ENCODE results near the gene CABP1. TPM values are rescaled to one million over a fixed set of nuclear protein-coding genes. Genes with fewer than 3 reads are reported as not detected.

Gene CABP1
- total and polyA plus RNA-seq, 2 of the 13 experiments (the other 11 are each of a cell fraction or from before 2014, with no cell fraction given) = not detected

DNA sequence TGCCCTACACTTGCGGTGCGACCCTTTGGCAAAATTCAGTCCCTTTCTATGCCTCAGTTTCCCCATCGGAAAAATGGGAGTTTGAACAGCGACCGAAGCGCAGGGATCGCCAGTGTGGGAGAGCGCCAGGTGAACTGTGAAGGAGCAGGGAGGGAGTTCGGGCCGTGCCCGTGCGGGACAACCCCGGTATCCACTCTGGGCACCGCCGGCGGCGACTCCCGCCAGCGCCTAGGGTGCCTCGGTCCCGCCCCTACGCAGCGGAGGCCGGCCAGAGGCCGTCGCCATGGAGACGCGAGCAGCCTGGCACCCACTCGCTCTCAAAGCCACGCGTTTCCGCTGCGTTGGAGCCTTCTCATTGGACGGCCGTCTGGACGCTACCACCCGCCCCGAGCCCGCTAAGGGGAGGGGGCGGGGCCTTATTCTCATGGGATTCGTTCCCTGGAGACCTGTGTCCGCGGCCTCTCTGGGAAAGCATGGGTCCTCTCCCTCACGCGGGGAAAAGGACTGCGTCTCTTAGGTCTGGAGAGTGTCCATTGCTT is 45.8 kb downstream of the CABP1 start (continued):
- TF ChIP-seq, protein P1, sequence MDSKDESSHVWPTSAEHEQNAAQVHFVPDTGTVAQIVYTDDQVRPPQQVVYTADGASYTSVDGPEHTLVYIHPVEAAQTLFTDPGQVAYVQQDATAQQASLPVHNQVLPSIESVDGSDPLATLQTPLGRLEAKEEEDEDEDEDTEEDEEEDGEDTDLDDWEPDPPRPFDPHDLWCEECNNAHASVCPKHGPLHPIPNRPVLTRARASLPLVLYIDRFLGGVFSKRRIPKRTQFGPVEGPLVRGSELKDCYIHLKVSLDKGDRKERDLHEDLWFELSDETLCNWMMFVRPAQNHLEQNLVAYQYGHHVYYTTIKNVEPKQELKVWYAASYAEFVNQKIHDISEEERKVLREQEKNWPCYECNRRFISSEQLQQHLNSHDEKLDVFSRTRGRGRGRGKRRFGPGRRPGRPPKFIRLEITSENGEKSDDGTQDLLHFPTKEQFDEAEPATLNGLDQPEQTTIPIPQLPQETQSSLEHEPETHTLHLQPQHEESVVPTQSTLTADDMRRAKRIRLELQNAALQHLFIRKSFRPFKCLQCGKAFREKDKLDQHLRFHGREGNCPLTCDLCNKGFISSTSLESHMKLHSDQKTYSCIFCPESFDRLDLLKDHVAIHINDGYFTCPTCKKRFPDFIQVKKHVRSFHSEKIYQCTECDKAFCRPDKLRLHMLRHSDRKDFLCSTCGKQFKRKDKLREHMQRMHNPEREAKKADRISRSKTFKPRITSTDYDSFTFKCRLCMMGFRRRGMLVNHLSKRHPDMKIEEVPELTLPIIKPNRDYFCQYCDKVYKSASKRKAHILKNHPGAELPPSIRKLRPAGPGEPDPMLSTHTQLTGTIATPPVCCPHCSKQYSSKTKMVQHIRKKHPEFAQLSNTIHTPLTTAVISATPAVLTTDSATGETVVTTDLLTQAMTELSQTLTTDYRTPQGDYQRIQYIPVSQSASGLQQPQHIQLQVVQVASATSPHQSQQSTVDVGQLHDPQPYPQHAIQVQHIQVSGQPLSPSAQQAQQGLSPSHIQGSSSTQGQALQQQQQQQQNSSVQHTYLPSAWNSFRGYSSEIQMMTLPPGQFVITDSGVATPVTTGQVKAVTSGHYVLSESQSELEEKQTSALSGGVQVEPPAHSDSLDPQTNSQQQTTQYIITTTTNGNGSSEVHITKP (CRISPR knock-in tag; IDR thresholded peaks at IDR 0.05; ENCODE audit: low read depth) = peak; percentile 99
- TF ChIP-seq POLR2A (IDR thresholded peaks at IDR 0.05; ENCODE audit: insufficient read depth in 1 of 2, low read depth in 2 of 2, low read length in 2 of 2) (peak; percentile 58 to 79; a peak in 3 of 4 replicates), PAWR (CRISPR knock-in tag; IDR thresholded peaks at IDR 0.05; ENCODE audit: borderline replicate concordance) (no peak), GTF3A (CRISPR knock-in tag; conservative IDR thresholded peaks at IDR 0.05) (no peak), SIN3B (IDR thresholded peaks at IDR 0.05; ENCODE audit: low read length) (no peak), ZNF550 (CRISPR knock-in tag; IDR thresholded peaks at IDR 0.05; ENCODE audit: borderline replicate concordance) (no peak), AGO2 (optimal IDR thresholded peaks at IDR 0.05; ENCODE audit: low read depth, low read length) (no peak), DNMT1 (CRISPR knock-in tag; IDR thresholded peaks at IDR 0.05) (0 out of 2 replicates have a peak, but pooled peaks have one; percentile 6), EHMT2 (IDR thresholded peaks at IDR 0.05; ENCODE audit: borderline replicate concordance, low read depth, low read length) (no peak), E2F2 (CRISPR knock-in tag; IDR thresholded peaks at IDR 0.05; ENCODE audit: borderline replicate concordance) (no peak), MED1 (CRISPR knock-in tag; IDR thresholded peaks at IDR 0.05) (peak; percentile 9; the same call in 1 of the 2 replicates), NFYC (CRISPR knock-in tag; IDR thresholded peaks at IDR 0.05) (peak; percentile 84), MLX (CRISPR knock-in tag; IDR thresholded peaks at IDR 0.05) (no peak), KLF6 (CRISPR knock-in tag; IDR thresholded peaks at IDR 0.05) (no peak; the same call in 1 of the 2 replicates), ZNF747 (CRISPR knock-in tag; IDR thresholded peaks at IDR 0.05; ENCODE audit: borderline replicate concordance) (no peak), ESRRA (CRISPR knock-in tag; IDR thresholded peaks at IDR 0.05; ENCODE audit: low read depth) (no peak), IKZF5 (CRISPR knock-in tag; IDR thresholded peaks at IDR 0.05) (no peak)
- TF ChIP-seq, protein P2, sequence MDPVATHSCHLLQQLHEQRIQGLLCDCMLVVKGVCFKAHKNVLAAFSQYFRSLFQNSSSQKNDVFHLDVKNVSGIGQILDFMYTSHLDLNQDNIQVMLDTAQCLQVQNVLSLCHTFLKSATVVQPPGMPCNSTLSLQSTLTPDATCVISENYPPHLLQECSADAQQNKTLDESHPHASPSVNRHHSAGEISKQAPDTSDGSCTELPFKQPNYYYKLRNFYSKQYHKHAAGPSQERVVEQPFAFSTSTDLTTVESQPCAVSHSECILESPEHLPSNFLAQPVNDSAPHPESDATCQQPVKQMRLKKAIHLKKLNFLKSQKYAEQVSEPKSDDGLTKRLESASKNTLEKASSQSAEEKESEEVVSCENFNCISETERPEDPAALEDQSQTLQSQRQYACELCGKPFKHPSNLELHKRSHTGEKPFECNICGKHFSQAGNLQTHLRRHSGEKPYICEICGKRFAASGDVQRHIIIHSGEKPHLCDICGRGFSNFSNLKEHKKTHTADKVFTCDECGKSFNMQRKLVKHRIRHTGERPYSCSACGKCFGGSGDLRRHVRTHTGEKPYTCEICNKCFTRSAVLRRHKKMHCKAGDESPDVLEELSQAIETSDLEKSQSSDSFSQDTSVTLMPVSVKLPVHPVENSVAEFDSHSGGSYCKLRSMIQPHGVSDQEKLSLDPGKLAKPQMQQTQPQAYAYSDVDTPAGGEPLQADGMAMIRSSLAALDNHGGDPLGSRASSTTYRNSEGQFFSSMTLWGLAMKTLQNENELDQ (CRISPR knock-in tag; IDR thresholded peaks at IDR 0.05; ENCODE audit: borderline replicate concordance) = no peak
- TF ChIP-seq, protein P3, sequence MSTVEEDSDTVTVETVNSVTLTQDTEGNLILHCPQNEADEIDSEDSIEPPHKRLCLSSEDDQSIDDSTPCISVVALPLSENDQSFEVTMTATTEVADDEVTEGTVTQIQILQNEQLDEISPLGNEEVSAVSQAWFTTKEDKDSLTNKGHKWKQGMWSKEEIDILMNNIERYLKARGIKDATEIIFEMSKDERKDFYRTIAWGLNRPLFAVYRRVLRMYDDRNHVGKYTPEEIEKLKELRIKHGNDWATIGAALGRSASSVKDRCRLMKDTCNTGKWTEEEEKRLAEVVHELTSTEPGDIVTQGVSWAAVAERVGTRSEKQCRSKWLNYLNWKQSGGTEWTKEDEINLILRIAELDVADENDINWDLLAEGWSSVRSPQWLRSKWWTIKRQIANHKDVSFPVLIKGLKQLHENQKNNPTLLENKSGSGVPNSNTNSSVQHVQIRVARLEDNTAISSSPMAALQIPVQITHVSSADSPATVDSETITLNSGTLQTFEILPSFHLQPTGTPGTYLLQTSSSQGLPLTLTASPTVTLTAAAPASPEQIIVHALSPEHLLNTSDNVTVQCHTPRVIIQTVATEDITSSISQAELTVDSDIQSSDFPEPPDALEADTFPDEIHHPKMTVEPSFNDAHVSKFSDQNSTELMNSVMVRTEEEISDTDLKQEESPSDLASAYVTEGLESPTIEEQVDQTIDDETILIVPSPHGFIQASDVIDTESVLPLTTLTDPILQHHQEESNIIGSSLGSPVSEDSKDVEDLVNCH (CRISPR knock-in tag; IDR thresholded peaks at IDR 0.05) = no peak
